Measurements from ENCODE around the gene CLTB. TPM values are rescaled to one million over a fixed set of nuclear protein-coding genes. Genes with fewer than 3 reads are reported as not detected.

CLTB gene
- total RNA-seq, 1 experiment from 2014 or later = 58.6 TPM

GRCh38 chr5:176342766-176343458 is 73.4 kb downstream of the CLTB start:
- H3K9me2 ChIP-seq (ENCODE audit: insufficient read depth) = no peaks in the 10 kb centered on the region
- intact Hi-C loops (cut with micrococcal nuclease) = no loop called here
- H3K4me2 ChIP-seq (ENCODE audit: low read length) = no peak overlapping the region
- H3K9ac ChIP-seq (ENCODE audit: low read length) = no peak overlapping the region
- no peak overlapping the region for H3K4me3 ChIP-seq (replicated peaks in 1 of 2; ENCODE audit: low read depth in 1 of 2, low read length in 2 of 2)
- no peaks in the 10 kb centered on the region for H4K20me1 ChIP-seq (ENCODE audit: insufficient read depth)
- H3K4me1 ChIP-seq (ENCODE audit: control insufficient read depth in 1 of 2, insufficient read depth in 2 of 2, low read length in 2 of 2) = no peaks in the 10 kb centered on the region
- H3K36me3 ChIP-seq (ENCODE audit: control insufficient read depth in 1 of 2, insufficient read depth in 2 of 2, low read length in 2 of 2) = peaks cover 21 to 31% of the 10 kb centered on the region in 2 experiments; a peak in 3 of 4 replicates
- no peak overlapping the region for H3K27ac ChIP-seq (ENCODE audit: low read depth, low read length)
- DNase-seq (ENCODE audit: low read depth, low spot score) (no peak), ATAC-seq (no peak)
- ChIA-PET POLR2A (no interaction called here), CTCF (no interaction called here), RAD21 (ENCODE audit: low non-redundant PET in 1 of 2, low total read pairs in 2 of 2, uncharacterized antibody in 2 of 2, unreplicated experiment in 2 of 2) (no interaction called here)
- H2AFZ ChIP-seq (ENCODE audit: low read depth, low read length, poor library complexity, severe bottlenecking) = no peak overlapping the region
- BruUV-seq (replicated peaks) = no TSS peak
- TF ChIP-seq POLR2AphosphoS5 (IDR thresholded peaks at IDR 0.05; ENCODE audit: low read depth, low read length) (no peak), JUND (IDR thresholded peaks at IDR 0.05) (no peak), SP1 (IDR thresholded peaks at IDR 0.05; ENCODE audit: low read depth) (no peak), POLR2A (IDR thresholded peaks at IDR 0.05; ENCODE audit: borderline replicate concordance, extremely low read depth, insufficient read depth, insufficient read length) (no peak), FOSL1 (IDR thresholded peaks at IDR 0.05; ENCODE audit: low read depth) (no peak), SIN3A (IDR thresholded peaks at IDR 0.05; ENCODE audit: low read depth) (no peak), ZNF274 (IDR thresholded peaks at IDR 0.05; ENCODE audit: low read depth, low read length) (no peak), ELF1 (IDR thresholded peaks at IDR 0.05; ENCODE audit: borderline replicate concordance, low read depth) (no peak), CEBPB (IDR thresholded peaks at IDR 0.05; ENCODE audit: low read depth) (no peak), EZH2 (IDR thresholded peaks at IDR 0.05) (no peak), TCF7L2 (IDR thresholded peaks at IDR 0.05; ENCODE audit: borderline replicate concordance, extremely low read depth, insufficient read depth, insufficient read length) (no peak)
- TF ChIP-seq, protein P1, sequence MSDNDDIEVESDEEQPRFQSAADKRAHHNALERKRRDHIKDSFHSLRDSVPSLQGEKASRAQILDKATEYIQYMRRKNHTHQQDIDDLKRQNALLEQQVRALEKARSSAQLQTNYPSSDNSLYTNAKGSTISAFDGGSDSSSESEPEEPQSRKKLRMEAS (IDR thresholded peaks at IDR 0.05) = no peak
- no peaks in the 10 kb centered on the region for H3K27me3 ChIP-seq (ENCODE audit: insufficient read depth, low read length)
- H3K9me3 ChIP-seq (ENCODE audit: control insufficient read depth in 1 of 2, insufficient read depth in 1 of 2, low read depth in 1 of 2, low read length in 2 of 2) = no peaks in the 10 kb centered on the region
- no peaks in the 10 kb centered on the region for H3K79me2 ChIP-seq (ENCODE audit: insufficient read depth, low read length)

MicroRNAs encoded within 50 kb of the gene (microRNA counts, 767-probe panel; counts per million panel counts)
- microRNA hsa-miR-1271-5p = not detected

Small RNA genes lying within 50 kb of the gene (microRNA-seq; reads per million reads assigned to microRNA genes)
- gene MIR1271 (ENCODE audit: borderline number of aligned reads) = not detected

Other genes with a start within 250 kb of the CLTB start
- 19.7 TPM for gene SIMC1, start 178.1 kb downstream of the CLTB start, total RNA-seq (2021; ENCODE audit: unreplicated experiment)
- gene KIAA1191, start 54.8 kb downstream of the CLTB start, total RNA-seq (2021; ENCODE audit: unreplicated experiment) = 99.0 TPM
- gene ARL10, start 51.1 kb downstream of the CLTB start, total RNA-seq (2021; ENCODE audit: unreplicated experiment) = 0.05 TPM
- 67.1 TPM for gene NOP16, start 27.9 kb downstream of the CLTB start, total RNA-seq (2021; ENCODE audit: unreplicated experiment)
- gene HIGD2A, start 27.8 kb downstream of the CLTB start, total RNA-seq (2021; ENCODE audit: unreplicated experiment) = 130 TPM
- gene FAF2, start 31.8 kb upstream of the CLTB start, total RNA-seq (2021; ENCODE audit: unreplicated experiment) = 51.9 TPM
- gene RNF44, start 120.9 kb upstream of the CLTB start, total RNA-seq (2021; ENCODE audit: unreplicated experiment) = 58.4 TPM
- 0.10 TPM for gene CDHR2, start 132.8 kb upstream of the CLTB start, total RNA-seq (2021; ENCODE audit: unreplicated experiment)
- 14.2 TPM for gene GPRIN1, start 193.6 kb upstream of the CLTB start, total RNA-seq (2021; ENCODE audit: unreplicated experiment)
- not detected for gene SNCB, start 214.0 kb upstream of the CLTB start, total RNA-seq (2021; ENCODE audit: unreplicated experiment)
- gene EIF4E1B, start 214.1 kb upstream of the CLTB start, total RNA-seq (2021; ENCODE audit: unreplicated experiment) = 0.07 TPM
- gene TSPAN17, start 230.9 kb upstream of the CLTB start, total RNA-seq (2021; ENCODE audit: unreplicated experiment) = 50.1 TPM